Activated naive CD8-positive, alpha-beta T cell treated with anti-CD3 and anti-CD28 coated beads, Interleukin-2, amount 50 U/mL, for 16 hours (primary cell): ENCODE data around the gene STRA8.

Experiments
- DNase-seq: peaks from one replicate; pipeline ENCODE4 v3.0.0-alpha.2; 2020; ENCODE audit warnings: low read depth, low spot score

The STRA8 gene

DNA sequence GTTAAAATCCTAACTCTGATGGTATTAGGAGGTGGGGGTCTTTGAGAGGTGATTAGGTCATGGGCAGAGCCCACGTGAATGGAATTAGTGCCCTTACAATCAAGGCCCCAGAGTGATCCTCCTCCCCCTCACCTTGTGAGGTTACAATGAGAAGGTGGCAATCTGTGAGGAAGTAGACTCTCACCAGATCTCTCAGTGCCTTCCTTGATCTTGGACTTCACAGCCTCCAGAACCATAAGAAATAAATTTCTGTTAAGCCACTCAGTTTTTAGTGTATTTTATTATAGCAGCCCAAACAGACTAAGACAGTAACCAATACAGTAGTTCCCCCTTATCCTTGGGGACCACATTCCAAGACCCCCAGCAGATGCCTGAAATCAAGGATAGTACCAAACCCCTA, 32.0 kb downstream of the STRA8 start:
- no peak for DNase-seq

DNA sequence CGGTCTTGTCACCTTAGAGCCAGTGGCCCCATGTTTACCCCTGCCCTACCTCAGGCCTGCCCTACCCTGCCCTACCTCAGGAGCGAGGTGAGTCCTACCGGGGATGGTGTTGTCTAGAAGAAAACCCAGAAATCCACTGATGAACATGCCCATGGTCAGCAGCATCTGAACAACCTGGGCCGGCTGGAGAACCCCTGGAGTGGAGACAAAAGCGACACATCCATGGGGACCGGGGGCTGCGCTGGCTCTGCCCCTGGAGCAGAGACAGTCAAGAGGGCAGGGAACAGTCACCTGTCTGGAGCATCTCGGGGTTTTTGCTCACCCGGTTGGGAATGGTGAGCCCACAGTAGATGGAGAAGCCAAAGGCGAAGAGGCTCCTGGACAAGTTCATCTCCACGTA, 36.3 kb downstream of the STRA8 start:
- DNase-seq = no peak

DNA sequence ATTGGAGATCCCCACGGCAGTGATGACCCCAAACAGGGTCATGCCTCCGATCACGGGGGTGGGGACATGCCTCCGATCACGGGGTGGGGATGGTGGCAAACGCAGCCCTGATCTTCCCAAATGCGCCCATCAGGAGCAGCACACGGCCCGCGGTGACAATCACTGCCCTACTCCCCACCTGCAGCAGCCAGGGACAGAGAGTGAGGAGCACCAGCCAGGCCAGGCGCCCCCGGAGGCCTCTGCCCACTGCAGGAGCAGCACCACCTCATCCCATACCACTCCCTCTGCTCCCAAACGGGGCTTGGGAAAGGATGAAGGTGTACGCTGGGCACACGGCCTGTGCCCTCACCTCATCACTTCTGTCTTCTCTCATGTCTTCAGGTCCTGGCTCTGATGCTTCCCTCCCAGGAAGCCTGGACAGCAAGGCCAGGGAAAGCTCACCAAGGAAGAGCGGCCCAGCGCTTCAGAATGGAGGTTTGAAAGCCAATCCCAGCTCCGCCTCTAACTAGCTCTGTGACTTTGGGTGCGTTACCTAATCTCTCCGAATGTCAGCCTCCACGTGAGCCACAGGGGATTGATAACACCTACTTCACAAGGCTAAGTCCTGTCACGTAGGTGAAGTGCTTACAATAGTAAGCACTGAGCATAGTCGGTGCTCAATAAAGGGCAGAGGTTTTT, 37.1 kb downstream of the STRA8 start:
- no peak for DNase-seq

DNA sequence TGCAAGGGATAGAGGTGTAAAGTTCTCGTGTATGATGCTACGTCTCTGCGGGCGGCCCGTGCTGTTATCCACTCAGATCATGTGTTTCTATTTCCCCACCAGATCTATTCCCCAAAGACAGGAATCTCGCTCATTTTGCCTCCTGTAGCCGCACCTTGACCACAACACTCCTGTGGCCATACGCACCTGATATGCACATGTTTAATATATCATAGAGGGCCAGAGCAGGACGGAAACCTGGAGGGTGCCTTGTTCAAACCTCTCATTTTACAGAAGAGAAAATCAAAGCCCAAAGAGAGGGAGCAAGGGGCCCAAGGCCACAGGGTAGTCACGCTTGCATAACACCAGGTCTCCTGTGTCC, 37.6 kb downstream of the STRA8 start:
- no peak for DNase-seq

DNA sequence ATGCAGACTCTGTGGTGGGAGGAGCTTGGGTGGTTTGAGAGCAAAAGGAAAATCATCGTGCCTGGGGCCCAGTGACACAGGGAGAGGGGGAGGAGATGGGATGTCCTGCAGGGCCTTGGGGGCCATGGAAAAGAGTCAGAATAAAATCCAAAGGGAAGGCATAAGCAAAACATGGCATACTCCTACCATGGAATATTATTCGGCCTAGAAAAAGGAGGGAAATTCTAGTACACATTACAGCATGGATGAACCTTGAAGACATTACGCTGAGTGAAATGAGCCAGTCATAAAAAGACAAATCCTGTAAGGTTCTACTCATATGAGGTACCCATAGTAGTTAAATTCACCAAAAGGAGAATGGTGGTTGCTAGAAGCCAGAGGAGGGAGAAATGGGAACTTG, 38.7 kb downstream of the STRA8 start:
- DNase-seq = no peak

DNA sequence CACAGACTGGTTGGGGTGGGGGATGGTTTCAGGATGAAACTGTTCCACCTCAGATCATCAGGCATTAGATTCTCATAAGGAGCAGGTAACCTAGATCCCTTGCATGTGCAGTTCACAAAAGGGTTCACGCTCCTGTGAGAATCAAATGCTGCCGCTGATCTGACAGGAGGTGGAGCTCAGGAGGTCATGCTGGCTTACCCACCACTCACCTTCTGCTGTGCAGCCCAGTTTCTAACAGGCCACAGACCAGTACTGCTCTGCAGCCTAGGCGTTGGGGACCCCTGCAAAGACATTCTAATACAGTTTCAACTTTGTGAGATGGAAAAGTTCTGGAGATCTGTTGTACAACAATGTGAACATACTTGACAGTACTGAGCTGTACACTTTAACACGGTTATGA, 39.9 kb downstream of the STRA8 start:
- no peak for DNase-seq

DNA sequence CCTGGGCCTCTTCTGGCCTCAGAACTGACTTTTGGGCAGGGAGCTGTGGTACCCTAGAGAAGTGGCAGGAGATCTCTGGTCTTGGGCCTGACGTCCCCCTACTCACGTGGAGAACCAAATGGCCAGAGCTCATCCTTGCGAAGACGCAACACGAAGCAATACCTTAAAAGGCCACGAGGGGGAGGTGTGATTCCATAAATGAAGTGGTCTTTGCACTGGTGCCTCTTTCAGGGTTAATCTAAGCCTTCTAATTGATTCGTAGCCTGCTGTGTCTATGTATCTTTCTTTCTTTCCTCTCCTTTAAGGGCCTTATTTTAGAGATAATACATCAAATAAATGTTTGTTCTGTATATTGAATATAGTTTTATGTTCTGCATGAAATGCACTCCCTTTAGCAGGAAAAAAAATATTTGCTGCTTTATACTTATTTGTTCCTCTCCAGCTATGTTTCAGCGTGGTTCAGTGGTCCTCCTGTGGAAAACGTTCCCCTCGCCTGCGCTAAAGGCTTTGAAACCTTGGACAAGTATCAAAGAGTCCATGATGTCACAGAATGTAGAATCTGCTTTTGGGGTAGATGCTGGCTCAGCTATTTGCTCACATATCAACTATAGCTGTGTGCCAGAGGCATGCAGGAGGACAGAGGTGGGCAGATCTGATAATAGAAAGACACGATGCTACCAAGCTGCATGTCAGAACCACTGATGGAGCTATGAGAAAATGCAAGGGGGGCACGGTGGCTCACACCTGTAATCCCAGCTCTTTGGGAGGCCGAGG, 41.0 kb downstream of the STRA8 start:
- peak; percentile 48 for DNase-seq

DNA sequence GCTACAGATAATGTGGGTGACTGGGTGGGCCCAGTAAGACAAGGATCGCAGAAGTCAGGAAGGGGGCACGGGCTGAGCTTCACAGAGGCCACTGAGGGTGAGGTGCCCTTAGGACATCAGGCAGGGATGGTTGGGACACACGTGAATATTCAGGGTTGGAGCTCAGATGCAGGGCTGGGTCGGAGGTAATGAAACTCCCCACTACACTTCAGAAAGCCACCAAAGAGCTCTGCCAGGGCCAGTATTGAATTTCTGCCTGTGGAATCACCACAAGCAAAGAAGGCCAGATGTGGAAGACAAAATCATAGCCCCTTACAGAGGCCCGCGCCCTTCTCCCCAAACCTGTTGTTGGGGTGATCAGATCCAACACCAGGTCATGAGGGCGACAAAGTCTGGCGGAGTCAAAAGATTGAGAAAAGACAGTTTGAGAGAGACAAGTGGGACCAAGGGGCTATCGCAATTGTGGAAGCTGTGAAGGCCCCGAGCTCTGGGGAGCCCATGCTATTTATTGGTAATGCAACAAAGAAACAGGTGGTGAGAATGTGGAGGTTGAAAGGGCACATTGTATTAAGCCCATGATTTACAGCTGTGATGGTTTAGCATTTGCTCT, 42.4 kb downstream of the STRA8 start:
- DNase-seq = no peak

DNA sequence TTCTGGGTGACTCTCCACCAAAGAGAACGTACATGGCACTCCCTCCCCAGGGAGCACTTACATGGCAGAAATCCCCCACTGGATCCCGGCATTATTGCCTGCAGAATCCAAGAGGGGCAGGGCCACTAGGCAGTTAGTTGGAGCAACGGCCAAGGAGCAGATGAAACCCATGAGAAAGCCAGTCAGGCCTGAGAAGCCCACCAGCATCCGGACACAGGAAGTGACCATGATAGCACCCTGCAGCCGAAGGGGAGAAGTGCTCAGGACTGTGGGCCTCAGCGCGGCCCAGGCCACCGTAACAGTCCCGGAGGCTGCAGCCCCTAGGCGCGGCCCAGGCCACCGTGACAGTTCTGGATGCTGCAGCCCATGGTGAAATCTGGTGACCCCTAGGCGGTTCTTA, 43.5 kb downstream of the STRA8 start:
- no peak for DNase-seq

DNA sequence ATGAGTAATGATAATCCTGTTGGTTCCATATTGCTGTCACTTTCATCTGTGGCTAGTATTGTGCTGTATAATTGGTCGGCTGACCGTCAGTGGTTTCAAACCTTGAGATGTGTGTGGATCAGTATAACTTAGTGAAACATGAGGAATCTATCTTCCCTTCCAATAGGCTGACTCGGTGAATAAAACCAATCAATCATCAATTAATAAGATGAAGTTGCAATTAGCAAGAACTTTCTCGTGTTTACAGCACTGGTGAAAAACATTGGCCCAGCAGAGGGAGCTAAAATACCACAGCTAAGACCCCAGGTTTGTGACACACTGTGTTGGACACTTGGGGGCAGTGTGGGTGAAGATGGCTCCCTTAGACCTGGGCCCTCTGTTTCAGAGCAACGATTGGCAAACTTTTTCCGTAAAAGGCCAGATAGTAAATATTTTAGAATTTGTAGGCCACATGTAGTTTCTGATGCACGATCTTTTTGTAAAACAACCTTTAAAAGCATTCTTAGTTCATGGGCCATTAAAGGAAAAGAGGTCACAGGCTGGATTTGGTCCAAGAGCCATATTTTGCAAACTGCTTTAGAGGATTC, 47.8 kb downstream of the STRA8 start:
- peak; percentile 54 for DNase-seq

DNA sequence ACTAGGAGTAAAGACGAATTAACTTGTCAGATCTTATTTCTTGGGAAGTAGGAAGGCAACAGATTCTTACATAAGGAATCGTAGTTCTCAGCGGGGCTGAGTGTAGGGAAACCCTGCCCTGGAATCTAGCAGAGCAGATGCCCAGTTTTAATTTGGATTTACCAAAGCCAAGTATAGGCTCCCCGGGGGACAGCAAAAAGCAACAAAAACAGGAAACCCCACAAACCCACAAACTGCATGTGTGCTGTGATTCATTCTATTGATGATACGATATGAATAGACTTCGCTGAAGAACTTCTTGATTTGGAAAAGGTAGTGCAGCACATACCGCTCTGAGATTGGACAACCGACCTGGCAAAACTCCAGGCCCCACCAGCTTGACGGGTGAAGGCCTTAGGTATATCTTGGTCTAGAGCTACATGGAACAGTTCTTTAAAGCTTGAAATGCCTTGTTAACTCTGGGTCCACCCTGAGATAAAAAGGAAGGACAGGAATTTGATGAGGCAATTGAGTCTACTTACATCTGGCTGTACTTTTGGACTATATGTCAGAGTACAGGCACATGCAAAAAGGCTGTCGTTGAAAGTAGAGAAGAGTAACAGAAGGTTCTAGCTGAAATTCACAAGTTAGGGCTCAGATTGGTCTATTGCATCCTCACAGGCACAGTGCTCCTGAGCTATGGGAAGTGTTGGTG, 49.1 kb downstream of the STRA8 start:
- no peak for DNase-seq

DNA sequence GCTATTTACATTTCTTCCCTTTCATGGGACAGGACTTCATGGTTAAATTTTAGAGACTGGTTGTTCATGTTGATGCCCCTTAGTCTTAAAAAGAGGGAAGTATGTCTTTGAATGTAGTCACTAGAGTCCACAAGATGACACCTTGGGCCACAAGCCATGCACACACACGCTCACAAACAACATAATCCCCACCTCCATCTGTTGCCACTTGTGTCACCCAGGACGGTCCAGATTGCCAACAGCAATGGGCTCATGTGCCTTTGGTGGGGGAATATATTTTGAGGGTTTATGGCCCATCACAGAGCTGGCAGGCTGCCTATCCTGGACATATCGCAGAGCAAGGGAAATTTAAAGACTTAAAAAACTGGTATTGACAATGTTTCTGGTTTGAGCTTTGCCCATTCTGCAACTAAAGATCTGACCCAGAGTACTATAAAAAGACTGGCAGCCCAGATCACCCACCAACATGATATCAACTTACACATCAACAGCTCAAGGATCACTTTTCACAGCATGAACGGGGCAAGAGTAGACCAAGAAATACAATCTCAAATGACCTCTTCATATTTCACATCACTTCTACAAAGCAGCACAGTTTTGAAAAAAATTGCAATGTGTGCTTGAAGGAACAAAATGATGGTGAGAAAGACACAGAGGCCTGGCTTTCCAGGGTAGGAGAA, 50.5 kb downstream of the STRA8 start:
- no peak for DNase-seq

DNA sequence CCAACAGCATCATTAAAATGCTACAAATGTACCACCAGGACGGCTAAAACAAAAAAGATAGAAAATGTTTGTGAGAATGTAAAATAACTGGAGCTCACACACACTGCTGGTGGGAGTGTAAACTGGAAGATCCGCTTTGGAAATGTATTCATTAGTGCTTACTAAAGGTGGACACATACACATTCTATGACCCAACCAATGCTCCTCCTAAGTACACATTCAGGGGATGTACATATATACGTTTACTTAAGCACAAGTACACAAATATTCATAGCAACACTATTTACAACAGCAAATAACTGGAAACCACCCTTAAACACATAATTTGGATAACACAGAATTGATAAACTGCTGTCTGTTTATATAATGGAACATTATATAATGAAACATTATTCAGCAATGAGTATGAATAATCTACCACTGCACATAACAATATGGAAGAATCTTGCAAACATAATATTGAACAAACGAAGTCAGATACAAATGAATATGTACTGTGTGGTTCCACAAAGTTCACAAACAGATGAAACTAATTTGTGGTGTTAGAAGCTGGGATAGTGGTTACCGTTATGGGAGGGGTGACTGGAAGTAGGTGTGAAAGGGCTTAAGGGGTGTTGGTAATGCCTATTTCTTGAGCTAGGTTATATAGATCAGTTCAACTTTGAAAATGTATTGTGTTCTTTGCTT, 52.1 kb downstream of the STRA8 start:
- DNase-seq = no peak

DNA sequence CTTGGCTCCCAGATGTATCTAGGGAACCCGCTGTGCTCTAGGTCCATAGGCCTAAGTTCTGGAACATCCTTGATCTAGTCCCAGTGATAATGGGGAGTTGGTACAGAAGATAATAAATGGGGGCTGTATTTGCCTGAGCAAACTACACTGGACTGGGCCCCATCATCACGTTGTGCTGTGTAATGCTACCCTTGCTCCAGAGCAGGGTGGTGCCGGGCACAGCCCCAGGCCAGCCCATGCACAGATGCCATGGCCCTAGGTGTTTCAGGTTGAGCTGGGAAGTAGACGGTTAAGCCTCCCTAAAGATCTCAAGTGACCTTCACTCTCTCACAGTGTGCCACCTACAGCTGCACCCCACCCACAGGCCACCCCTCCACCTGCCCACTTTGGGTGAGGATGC, 53.2 kb downstream of the STRA8 start:
- DNase-seq = no peak

DNA sequence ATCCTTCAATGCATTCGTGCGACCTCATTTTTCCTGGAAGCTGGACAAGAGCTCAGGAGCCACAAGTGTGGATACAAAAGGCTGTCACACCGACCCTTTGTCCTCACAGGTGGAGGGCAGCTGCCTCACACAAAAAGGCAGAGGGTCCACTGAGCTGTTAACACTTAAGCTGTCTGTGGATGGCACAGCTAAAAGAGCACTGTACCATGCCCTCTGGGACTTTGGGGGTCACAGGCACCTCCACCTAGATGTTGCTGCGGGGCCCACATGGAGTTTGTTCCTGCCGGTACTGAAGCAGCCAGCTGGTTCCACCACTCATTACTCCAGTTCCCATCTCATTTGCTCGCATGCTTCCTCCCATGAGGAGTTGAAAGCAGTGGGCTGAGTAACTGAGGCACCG, 57.0 kb downstream of the STRA8 start:
- DNase-seq = no peak

DNA sequence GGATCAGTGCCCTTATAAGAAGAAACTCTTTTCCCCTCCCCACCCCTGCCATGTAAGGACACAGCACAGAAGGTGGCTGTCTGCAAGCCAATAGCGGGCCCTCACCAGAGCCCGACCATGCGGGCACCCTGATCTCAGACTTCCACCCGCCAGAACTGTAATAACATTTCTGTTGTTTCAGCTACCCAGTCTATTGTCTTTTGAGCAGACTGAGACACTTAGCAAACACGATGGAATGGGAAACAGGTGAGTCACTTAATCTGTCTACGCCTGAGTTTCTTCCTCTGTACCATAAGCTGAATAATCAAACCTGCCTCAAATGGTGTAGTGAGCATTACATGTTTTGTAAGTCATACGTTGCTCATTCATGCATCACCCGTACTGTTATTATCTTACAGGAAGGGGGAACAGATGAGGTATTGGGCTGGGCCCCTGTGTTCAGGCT, 58.2 kb downstream of the STRA8 start:
- DNase-seq = no peak

DNA sequence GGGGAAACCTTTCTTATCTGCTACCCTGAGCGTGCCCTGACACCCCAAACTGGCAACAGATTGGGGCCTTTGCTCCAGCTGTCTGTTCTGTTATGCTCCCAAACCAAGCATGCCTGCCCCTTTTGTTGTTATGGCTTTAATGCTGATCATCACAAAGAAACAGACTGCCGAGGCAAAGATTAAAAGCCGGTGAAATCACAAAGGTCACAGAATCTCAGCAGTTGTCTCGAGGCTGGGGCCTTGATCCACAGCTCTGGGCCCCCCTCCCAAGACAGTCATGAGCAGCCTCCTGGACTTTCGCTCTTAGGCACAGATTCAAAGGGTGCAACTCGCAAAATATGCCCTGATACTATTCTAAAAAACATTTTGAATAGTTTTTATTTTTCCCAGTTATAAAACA, 65.6 kb downstream of the STRA8 start:
- no peak for DNase-seq

DNA sequence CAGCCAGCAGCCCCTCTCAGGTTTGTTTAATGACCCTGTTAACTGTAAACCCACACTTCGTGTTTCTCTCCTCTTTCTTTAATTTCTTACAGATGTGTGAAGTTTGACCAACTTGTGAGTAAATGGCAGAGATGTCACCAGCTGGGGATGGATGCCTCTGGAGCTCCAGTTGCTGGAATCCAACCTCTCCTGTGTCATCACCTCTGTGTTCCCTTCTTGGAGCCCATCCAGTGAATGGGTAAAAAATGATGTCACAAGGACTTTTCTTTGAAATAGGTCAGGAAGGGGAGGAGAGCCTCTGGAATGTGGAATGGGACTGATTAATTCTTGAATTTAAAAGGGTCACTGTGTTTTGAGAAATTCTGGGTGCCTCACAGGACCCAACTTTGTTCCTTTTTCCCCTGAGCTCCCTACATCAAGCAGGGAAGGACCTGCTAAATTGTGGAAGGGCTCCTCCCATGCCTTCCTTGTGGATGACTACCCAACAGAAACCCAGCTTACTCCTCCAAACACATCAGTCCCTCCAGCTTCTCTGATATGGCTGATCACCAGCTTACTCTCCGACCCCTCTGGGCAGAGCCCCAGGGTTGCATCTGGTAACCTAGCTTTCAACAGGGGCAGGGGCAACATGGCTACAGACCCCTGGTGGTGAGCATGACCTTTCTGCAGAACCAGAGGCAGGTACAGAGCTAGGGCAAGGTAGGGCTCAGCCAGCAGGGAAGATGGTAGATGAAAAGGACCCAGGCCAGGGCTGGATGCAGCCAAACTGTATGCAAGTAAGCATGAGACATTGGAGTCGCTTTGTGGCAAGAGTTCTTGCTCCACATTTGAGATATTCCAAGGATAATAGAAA, 67.5 kb downstream of the STRA8 start:
- no peak for DNase-seq
